ENCODE data around the gene SFTA2. TPM values are rescaled to one million over a fixed set of nuclear protein-coding genes. Genes with fewer than 3 reads are reported as not detected.

Gene SFTA2
- polyA plus RNA-seq, 1 donor from 2014 or later = not detected

DNA sequence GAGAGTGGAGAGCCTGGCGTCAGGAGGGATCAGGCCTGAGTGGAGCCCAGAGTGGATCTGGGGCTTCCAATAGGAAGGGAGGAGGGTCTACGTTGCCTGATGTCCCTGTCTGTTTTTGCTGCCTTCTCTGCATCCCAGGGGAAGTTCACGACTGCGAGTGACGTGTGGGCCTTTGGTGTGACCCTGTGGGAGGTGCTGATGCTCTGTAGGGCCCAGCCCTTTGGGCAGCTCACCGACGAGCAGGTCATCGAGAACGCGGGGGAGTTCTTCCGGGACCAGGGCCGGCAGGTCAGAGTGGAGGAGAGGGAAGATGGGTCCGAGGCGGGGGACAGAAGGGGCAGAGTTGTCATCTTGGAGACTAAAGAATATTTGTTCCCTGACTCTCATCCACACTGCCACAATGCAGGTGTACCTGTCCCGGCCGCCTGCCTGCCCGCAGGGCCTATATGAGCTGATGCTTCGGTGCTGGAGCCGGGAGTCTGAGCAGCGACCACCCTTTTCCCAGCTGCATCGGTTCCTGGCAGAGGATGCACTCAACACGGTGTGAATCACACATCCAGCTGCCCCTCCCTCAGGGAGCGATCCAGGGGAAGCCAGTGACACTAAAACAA is 33.1 kb downstream of the SFTA2 start:
- no peak overlapping the region for H2AFZ ChIP-seq (ENCODE audit: low read depth, low read length)

GRCh38 chr6:30897882-30898281 is 34.1 kb downstream of the SFTA2 start:
- H3K9me2 ChIP-seq (ENCODE audit: insufficient read depth, low read length) = no peaks in the 10 kb centered on the region
- peaks cover 4% of the 10 kb centered on the region for H3K36me3 ChIP-seq (ENCODE audit: insufficient read depth, low read length)

More for the DNA sequence above, 33.1 kb downstream of the SFTA2 start:
- Histone ChIP-seq H3K36me3 (ENCODE audit: insufficient read depth, low read length) (peaks cover 4% of the 10 kb centered on the region), H3K4me2 (ENCODE audit: low read length) (no peak overlapping the region), H3K27ac (ENCODE audit: low read length) (no peak overlapping the region), H3K9ac (ENCODE audit: low read length) (no peak overlapping the region), H3K9me3 (ENCODE audit: low read length) (no peaks in the 10 kb centered on the region), H3K9me2 (ENCODE audit: insufficient read depth, low read length) (no peaks in the 10 kb centered on the region), H3K4me3 (ENCODE audit: low read length) (no peak overlapping the region), H3F3A (ENCODE audit: insufficient read depth, low read length, poor library complexity, severe bottlenecking) (no peaks in the 10 kb centered on the region), H3K27me3 (ENCODE audit: insufficient read depth, low read depth, low read length) (no peaks in the 10 kb centered on the region), H4K20me1 (ENCODE audit: insufficient read depth) (no peaks in the 10 kb centered on the region), H3K79me2 (replicated peaks; ENCODE audit: insufficient read depth, low read length) (no peaks in the 10 kb centered on the region)
- TF ChIP-seq RAD21 (conservative IDR thresholded peaks at IDR 0.05) = no peak
- no peak for TF ChIP-seq EZH2 (IDR thresholded peaks at IDR 0.05; ENCODE audit: borderline replicate concordance, insufficient read depth, low read length, poor library complexity, severe bottlenecking)
- TF ChIP-seq TAF1 (IDR thresholded peaks at IDR 0.05; ENCODE audit: low read depth) = no peak
- no peak for TF ChIP-seq CTCF (IDR thresholded peaks at IDR 0.05; ENCODE audit: poor library complexity, severe bottlenecking)

More at GRCh38 chr6:30897882-30898281, 34.1 kb downstream of the SFTA2 start:
- Histone ChIP-seq H3K9ac (ENCODE audit: low read length) (no peak overlapping the region), H3K79me2 (replicated peaks; ENCODE audit: insufficient read depth, low read length) (no peaks in the 10 kb centered on the region), H3K27me3 (ENCODE audit: insufficient read depth, low read depth, low read length) (no peaks in the 10 kb centered on the region), H3F3A (ENCODE audit: insufficient read depth, low read length, poor library complexity, severe bottlenecking) (no peaks in the 10 kb centered on the region), H4K20me1 (ENCODE audit: insufficient read depth) (no peaks in the 10 kb centered on the region), H3K9me3 (ENCODE audit: low read length) (no peaks in the 10 kb centered on the region), H3K27ac (ENCODE audit: low read length) (no peak overlapping the region), H3K4me3 (ENCODE audit: low read length) (no peak overlapping the region), H2AFZ (ENCODE audit: low read depth, low read length) (no peak overlapping the region), H3K4me2 (ENCODE audit: low read length) (no peak overlapping the region)
- TF ChIP-seq POLR2AphosphoS5 (IDR thresholded peaks at IDR 0.05) = no peak
- TF ChIP-seq, protein P1, sequence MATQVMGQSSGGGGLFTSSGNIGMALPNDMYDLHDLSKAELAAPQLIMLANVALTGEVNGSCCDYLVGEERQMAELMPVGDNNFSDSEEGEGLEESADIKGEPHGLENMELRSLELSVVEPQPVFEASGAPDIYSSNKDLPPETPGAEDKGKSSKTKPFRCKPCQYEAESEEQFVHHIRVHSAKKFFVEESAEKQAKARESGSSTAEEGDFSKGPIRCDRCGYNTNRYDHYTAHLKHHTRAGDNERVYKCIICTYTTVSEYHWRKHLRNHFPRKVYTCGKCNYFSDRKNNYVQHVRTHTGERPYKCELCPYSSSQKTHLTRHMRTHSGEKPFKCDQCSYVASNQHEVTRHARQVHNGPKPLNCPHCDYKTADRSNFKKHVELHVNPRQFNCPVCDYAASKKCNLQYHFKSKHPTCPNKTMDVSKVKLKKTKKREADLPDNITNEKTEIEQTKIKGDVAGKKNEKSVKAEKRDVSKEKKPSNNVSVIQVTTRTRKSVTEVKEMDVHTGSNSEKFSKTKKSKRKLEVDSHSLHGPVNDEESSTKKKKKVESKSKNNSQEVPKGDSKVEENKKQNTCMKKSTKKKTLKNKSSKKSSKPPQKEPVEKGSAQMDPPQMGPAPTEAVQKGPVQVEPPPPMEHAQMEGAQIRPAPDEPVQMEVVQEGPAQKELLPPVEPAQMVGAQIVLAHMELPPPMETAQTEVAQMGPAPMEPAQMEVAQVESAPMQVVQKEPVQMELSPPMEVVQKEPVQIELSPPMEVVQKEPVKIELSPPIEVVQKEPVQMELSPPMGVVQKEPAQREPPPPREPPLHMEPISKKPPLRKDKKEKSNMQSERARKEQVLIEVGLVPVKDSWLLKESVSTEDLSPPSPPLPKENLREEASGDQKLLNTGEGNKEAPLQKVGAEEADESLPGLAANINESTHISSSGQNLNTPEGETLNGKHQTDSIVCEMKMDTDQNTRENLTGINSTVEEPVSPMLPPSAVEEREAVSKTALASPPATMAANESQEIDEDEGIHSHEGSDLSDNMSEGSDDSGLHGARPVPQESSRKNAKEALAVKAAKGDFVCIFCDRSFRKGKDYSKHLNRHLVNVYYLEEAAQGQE (IDR thresholded peaks at IDR 0.05; ENCODE audit: borderline replicate concordance) = no peak
- TF ChIP-seq SMC3 (conservative IDR thresholded peaks at IDR 0.05; ENCODE audit: poor library complexity) = no peak
- no peak for TF ChIP-seq EP300 (conservative IDR thresholded peaks at IDR 0.05; ENCODE audit: poor library complexity, severe bottlenecking)
- TF ChIP-seq EZH2 (IDR thresholded peaks at IDR 0.05; ENCODE audit: borderline replicate concordance, insufficient read depth, low read length, poor library complexity, severe bottlenecking) = no peak
- TF ChIP-seq CTCF (IDR thresholded peaks at IDR 0.05; ENCODE audit: poor library complexity, severe bottlenecking) = no peak
- TF ChIP-seq TAF1 (IDR thresholded peaks at IDR 0.05; ENCODE audit: low read depth) = no peak
- TF ChIP-seq RAD21 (conservative IDR thresholded peaks at IDR 0.05) = no peak
- no peak for TF ChIP-seq MXI1 (conservative IDR thresholded peaks at IDR 0.05; ENCODE audit: poor library complexity, severe bottlenecking)
